Stimulated activated CD4-positive, alpha-beta T cell treated with anti-CD3 and anti-CD28 coated beads, Interleukin-1b, Interleukin-23, amount 100 ng/mL, for 24 hours (primary cell): ENCODE measurements around the gene SPRTN.
A peak's percentile ranks its signal among the peaks of the same experiment; 100 is the strongest.
"Not testable (repeated sequence)": the region's sequence is repeated elsewhere in the genome, so short reads cannot be mapped to it uniquely, and the experiment has no call there.

Experiments
- DNase-seq, 4 experiments: peaks; one replicate each; pipeline ENCODE4 v3.0.0-alpha.2; 2020; ENCODE audit warnings: low read depth in 4 of 4, low spot score in 1 of 4

The SPRTN gene

GRCh38 chr1:231335663-231336602 is 2.2 kb upstream of the SPRTN start:
- no peak for DNase-seq

- DNase-seq = peak in 1 of 4 experiments; percentile 21
These were observed 1.0 kb upstream of the SPRTN start for GRCh38 chr1:231337043-231337471.

- DNase-seq = peak; percentile 90 to 94 (median 92)
These were observed 422 bp upstream of the SPRTN start, which contains the start of gene EXOC8 for GRCh38 chr1:231337472-231338269. EXOC8 (minus strand) TSS chr1:231337852; CDS start chr1:231337745, 107 bp downstream.

GRCh38 chr1:231340328-231341013 is 2.4 kb downstream of the SPRTN start:
- DNase-seq = no peak

- no peak for DNase-seq
These were observed 9.9 kb downstream of the SPRTN start for GRCh38 chr1:231347961-231348360.

GRCh38 chr1:231348442-231348841 is 10.3 kb downstream of the SPRTN start:
- no peak for DNase-seq

GRCh38 chr1:231348856-231349255 is 10.8 kb downstream of the SPRTN start:
- not testable (repeated sequence) for DNase-seq

GRCh38 chr1:231351816-231352215 is 13.7 kb downstream of the SPRTN start:
- no peak for DNase-seq

GRCh38 chr1:231353086-231353485 is 15.0 kb downstream of the SPRTN start:
- DNase-seq = no peak

- no peak for DNase-seq
These were observed 16.4 kb downstream of the SPRTN start for GRCh38 chr1:231354330-231355020.

GRCh38 chr1:231355171-231355570 is 17.1 kb downstream of the SPRTN start:
- no peak for DNase-seq

GRCh38 chr1:231357187-231357772 is 19.2 kb downstream of the SPRTN start:
- DNase-seq = no peak

- DNase-seq = no peak
These were observed 19.8 kb downstream of the SPRTN start for GRCh38 chr1:231357831-231358354.

GRCh38 chr1:231359113-231359512 is 21.0 kb downstream of the SPRTN start:
- DNase-seq = no peak

GRCh38 chr1:231362325-231362724 is 24.2 kb downstream of the SPRTN start:
- no peak for DNase-seq

- DNase-seq = no peak
These were observed 25.5 kb downstream of the SPRTN start for GRCh38 chr1:231363624-231364023.

- DNase-seq = no peak
These were observed 26.1 kb downstream of the SPRTN start for GRCh38 chr1:231364192-231364591.

- DNase-seq = no peak
These were observed 31.2 kb downstream of the SPRTN start for GRCh38 chr1:231369282-231369681.

GRCh38 chr1:231372501-231372900 is 34.4 kb downstream of the SPRTN start:
- no peak for DNase-seq

- no peak for DNase-seq
These were observed 36.3 kb downstream of the SPRTN start for GRCh38 chr1:231374394-231374793.
